GM23248 (cell line): ENCODE data around the gene FSIP1.

Experiments used
- EZH2 ChIP-seq: fragments of 200-600 bp; sonication (generic); IDR thresholded peaks from 2 replicates; pipeline ENCODE4 v1.6.1; 2018; ENCODE audit warnings: antibody characterized with exemption, mild to moderate bottlenecking; ENCODE audit not compliant: insufficient read depth, poor library complexity, severe bottlenecking
- EZH2phosphoT487 ChIP-seq: fragments of 200-600 bp; sonication (generic); IDR thresholded peaks from 2 replicates; pipeline ENCODE4 v1.6.1; 2018; ENCODE audit warnings: antibody characterized with exemption, moderate library complexity, mild to moderate bottlenecking, low read depth; ENCODE audit not compliant: insufficient read depth

DNA sequence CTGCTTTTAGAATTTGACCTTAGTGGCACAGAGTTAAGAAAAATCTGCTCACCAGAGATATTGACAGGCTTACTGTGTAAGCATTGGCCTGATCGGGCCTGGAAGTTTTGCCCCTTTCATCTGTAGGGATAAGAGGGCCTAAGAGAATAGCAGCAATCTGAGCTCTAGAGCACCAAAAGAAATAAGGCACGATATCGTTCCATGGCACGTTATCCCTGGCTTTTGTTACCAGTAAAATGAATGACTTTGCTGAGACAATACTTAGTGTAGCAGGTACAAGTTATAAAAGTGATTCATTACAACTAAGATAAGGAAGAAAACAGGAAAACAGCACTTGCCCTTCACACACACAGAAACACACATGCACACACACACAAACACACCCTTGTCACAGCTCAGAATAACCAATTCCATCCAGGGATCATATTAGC, 196.8 kb downstream of the FSIP1 start:
- TF ChIP-seq EZH2, result no peak
- TF ChIP-seq EZH2phosphoT487, result no peak
